SK-N-SH (cell line): ENCODE data around the gene FUT7.

Experiments
- JUND ChIP-seq: IDR thresholded peaks from 2 replicates; pipeline ENCODE4 v1.4.0; 2012
- NFIC ChIP-seq: IDR thresholded peaks from 2 replicates; pipeline ENCODE4 v1.4.0; 2012; ENCODE audit warnings: borderline replicate concordance
- RAD21 ChIP-seq: IDR thresholded peaks from 2 replicates; pipeline ENCODE4 v1.6.1; 2012; ENCODE audit warnings: mild to moderate bottlenecking, low read length
- TF ChIP-seq, protein P1 (sequence below): fragments of 200-600 bp; sonication (generic); IDR thresholded peaks from 2 replicates; pipeline ENCODE4 v1.6.1; 2017; ENCODE audit warnings: antibody characterized with exemption, mild to moderate bottlenecking, moderate library complexity
- TF ChIP-seq, protein P2 (sequence below): IDR thresholded peaks from 2 replicates; pipeline ENCODE4 v1.4.0; 2012; ENCODE audit warnings: low read depth
- TF ChIP-seq, protein P3 (sequence below): IDR thresholded peaks from 2 replicates; pipeline ENCODE4 v1.6.1; 2012; ENCODE audit warnings: mild to moderate bottlenecking, low read depth, low read length, moderate library complexity

DNA sequence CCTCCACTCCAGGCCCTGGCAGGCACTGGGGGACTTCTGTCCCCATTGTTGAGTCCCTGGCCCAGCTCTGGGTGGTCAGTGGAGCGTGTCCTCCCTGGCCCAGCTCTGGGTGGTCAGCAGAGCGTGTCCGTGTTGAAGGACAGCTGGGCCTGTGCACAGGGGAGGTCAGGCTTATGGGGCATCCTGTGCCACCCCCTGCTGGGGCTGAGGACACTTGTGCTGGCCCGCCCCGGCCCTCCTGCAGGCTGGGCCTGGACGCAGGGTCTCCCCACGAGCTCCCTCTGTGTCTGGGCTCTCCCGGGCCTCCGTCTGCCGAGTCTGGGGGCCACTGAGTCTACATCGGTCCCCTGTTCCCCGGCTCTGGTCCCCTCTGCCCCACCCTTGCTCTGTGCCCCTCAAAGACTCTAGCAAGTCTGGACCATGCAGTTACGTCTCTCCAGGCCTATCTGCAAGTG, 24.0 kb downstream of the FUT7 start:
- TF ChIP-seq, protein P1, sequence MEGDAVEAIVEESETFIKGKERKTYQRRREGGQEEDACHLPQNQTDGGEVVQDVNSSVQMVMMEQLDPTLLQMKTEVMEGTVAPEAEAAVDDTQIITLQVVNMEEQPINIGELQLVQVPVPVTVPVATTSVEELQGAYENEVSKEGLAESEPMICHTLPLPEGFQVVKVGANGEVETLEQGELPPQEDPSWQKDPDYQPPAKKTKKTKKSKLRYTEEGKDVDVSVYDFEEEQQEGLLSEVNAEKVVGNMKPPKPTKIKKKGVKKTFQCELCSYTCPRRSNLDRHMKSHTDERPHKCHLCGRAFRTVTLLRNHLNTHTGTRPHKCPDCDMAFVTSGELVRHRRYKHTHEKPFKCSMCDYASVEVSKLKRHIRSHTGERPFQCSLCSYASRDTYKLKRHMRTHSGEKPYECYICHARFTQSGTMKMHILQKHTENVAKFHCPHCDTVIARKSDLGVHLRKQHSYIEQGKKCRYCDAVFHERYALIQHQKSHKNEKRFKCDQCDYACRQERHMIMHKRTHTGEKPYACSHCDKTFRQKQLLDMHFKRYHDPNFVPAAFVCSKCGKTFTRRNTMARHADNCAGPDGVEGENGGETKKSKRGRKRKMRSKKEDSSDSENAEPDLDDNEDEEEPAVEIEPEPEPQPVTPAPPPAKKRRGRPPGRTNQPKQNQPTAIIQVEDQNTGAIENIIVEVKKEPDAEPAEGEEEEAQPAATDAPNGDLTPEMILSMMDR: no peak
- TF ChIP-seq, protein P2, sequence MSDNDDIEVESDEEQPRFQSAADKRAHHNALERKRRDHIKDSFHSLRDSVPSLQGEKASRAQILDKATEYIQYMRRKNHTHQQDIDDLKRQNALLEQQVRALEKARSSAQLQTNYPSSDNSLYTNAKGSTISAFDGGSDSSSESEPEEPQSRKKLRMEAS: no peak
- TF ChIP-seq RAD21 (0 out of 2 replicates have a peak, but pooled peaks have one; percentile 12), NFIC (no peak), JUND (no peak)
- TF ChIP-seq, protein P3, sequence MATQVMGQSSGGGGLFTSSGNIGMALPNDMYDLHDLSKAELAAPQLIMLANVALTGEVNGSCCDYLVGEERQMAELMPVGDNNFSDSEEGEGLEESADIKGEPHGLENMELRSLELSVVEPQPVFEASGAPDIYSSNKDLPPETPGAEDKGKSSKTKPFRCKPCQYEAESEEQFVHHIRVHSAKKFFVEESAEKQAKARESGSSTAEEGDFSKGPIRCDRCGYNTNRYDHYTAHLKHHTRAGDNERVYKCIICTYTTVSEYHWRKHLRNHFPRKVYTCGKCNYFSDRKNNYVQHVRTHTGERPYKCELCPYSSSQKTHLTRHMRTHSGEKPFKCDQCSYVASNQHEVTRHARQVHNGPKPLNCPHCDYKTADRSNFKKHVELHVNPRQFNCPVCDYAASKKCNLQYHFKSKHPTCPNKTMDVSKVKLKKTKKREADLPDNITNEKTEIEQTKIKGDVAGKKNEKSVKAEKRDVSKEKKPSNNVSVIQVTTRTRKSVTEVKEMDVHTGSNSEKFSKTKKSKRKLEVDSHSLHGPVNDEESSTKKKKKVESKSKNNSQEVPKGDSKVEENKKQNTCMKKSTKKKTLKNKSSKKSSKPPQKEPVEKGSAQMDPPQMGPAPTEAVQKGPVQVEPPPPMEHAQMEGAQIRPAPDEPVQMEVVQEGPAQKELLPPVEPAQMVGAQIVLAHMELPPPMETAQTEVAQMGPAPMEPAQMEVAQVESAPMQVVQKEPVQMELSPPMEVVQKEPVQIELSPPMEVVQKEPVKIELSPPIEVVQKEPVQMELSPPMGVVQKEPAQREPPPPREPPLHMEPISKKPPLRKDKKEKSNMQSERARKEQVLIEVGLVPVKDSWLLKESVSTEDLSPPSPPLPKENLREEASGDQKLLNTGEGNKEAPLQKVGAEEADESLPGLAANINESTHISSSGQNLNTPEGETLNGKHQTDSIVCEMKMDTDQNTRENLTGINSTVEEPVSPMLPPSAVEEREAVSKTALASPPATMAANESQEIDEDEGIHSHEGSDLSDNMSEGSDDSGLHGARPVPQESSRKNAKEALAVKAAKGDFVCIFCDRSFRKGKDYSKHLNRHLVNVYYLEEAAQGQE: no peak
